ENCODE results near the gene SLCO3A1. TPM values are rescaled to one million over a fixed set of nuclear protein-coding genes. Genes with fewer than 3 reads are reported as not detected.

The SLCO3A1 gene
- total RNA-seq, 1 experiment from 2014 or later: 9.1 TPM

- TF ChIP-seq, protein P1, sequence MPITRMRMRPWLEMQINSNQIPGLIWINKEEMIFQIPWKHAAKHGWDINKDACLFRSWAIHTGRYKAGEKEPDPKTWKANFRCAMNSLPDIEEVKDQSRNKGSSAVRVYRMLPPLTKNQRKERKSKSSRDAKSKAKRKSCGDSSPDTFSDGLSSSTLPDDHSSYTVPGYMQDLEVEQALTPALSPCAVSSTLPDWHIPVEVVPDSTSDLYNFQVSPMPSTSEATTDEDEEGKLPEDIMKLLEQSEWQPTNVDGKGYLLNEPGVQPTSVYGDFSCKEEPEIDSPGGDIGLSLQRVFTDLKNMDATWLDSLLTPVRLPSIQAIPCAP (CRISPR knock-in tag; IDR thresholded peaks at IDR 0.05): no peak
- TF ChIP-seq, protein P2, sequence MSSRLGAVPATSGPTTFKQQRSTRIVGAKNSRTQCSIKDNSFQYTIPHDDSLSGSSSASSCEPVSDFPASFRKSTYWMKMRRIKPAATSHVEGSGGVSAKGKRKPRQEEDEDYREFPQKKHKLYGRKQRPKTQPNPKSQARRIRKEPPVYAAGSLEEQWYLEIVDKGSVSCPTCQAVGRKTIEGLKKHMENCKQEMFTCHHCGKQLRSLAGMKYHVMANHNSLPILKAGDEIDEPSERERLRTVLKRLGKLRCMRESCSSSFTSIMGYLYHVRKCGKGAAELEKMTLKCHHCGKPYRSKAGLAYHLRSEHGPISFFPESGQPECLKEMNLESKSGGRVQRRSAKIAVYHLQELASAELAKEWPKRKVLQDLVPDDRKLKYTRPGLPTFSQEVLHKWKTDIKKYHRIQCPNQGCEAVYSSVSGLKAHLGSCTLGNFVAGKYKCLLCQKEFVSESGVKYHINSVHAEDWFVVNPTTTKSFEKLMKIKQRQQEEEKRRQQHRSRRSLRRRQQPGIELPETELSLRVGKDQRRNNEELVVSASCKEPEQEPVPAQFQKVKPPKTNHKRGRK (CRISPR knock-in tag; IDR thresholded peaks at IDR 0.05; ENCODE audit: borderline replicate concordance): no peak
- TF ChIP-seq ZNF138 (CRISPR knock-in tag; conservative IDR thresholded peaks at IDR 0.05) (no peak), ZNF317 (CRISPR knock-in tag; IDR thresholded peaks at IDR 0.05; ENCODE audit: borderline replicate concordance, low read depth) (no peak), E2F4 (CRISPR knock-in tag; IDR thresholded peaks at IDR 0.05; ENCODE audit: borderline replicate concordance, low read depth) (no peak)
These were observed 37.6 kb downstream of the SLCO3A1 start (continued) for GRCh38 chr15:91891101-91891500.

GRCh38 chr15:91891788-91892345, 38.4 kb downstream of the SLCO3A1 start:
- DNase-seq (ENCODE audit: low spot score) (no peak), ATAC-seq (no peak)
- H3K27me3 Mint-ChIP-seq (ENCODE audit: low read depth): no peaks in the 10 kb centered on the region
- peaks cover 14% of the 10 kb centered on the region for H3K9me3 Mint-ChIP-seq
- CTCF ChIA-PET: interaction anchor here (1.2 kb wide), 1 partner anchor 186 kb away, joined by 3 read pairs; no protein-coding TSS in a partner anchor
- H3K4me1 Mint-ChIP-seq: peaks cover 32% of the 10 kb centered on the region
- POLR2A ChIA-PET: no interaction called here
- no peak overlapping the region for H3K27ac Mint-ChIP-seq
- H3K36me3 Mint-ChIP-seq: no peaks in the 10 kb centered on the region
- H3K4me3 Mint-ChIP-seq: no peak overlapping the region
- TF ChIP-seq ZNF263 (CRISPR knock-in tag; IDR thresholded peaks at IDR 0.05; ENCODE audit: low read depth) (no peak), ZMAT4 (CRISPR knock-in tag; IDR thresholded peaks at IDR 0.05) (no peak), FOXJ3 (CRISPR knock-in tag; IDR thresholded peaks at IDR 0.05; ENCODE audit: borderline replicate concordance) (no peak), E2F4 (CRISPR knock-in tag; IDR thresholded peaks at IDR 0.05; ENCODE audit: borderline replicate concordance, low read depth) (no peak), ZNF317 (CRISPR knock-in tag; IDR thresholded peaks at IDR 0.05; ENCODE audit: borderline replicate concordance, low read depth) (no peak), CTCF (IDR thresholded peaks at IDR 0.05) (no peak), PRRX2 (CRISPR knock-in tag; IDR thresholded peaks at IDR 0.05) (no peak), TEAD4 (CRISPR knock-in tag; IDR thresholded peaks at IDR 0.05) (no peak), ZNF232 (CRISPR knock-in tag; IDR thresholded peaks at IDR 0.05) (no peak)
- TF ChIP-seq, protein P3, sequence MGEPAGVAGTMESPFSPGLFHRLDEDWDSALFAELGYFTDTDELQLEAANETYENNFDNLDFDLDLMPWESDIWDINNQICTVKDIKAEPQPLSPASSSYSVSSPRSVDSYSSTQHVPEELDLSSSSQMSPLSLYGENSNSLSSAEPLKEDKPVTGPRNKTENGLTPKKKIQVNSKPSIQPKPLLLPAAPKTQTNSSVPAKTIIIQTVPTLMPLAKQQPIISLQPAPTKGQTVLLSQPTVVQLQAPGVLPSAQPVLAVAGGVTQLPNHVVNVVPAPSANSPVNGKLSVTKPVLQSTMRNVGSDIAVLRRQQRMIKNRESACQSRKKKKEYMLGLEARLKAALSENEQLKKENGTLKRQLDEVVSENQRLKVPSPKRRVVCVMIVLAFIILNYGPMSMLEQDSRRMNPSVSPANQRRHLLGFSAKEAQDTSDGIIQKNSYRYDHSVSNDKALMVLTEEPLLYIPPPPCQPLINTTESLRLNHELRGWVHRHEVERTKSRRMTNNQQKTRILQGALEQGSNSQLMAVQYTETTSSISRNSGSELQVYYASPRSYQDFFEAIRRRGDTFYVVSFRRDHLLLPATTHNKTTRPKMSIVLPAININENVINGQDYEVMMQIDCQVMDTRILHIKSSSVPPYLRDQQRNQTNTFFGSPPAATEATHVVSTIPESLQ (CRISPR knock-in tag; IDR thresholded peaks at IDR 0.05): no peak
- TF ChIP-seq, protein P4, sequence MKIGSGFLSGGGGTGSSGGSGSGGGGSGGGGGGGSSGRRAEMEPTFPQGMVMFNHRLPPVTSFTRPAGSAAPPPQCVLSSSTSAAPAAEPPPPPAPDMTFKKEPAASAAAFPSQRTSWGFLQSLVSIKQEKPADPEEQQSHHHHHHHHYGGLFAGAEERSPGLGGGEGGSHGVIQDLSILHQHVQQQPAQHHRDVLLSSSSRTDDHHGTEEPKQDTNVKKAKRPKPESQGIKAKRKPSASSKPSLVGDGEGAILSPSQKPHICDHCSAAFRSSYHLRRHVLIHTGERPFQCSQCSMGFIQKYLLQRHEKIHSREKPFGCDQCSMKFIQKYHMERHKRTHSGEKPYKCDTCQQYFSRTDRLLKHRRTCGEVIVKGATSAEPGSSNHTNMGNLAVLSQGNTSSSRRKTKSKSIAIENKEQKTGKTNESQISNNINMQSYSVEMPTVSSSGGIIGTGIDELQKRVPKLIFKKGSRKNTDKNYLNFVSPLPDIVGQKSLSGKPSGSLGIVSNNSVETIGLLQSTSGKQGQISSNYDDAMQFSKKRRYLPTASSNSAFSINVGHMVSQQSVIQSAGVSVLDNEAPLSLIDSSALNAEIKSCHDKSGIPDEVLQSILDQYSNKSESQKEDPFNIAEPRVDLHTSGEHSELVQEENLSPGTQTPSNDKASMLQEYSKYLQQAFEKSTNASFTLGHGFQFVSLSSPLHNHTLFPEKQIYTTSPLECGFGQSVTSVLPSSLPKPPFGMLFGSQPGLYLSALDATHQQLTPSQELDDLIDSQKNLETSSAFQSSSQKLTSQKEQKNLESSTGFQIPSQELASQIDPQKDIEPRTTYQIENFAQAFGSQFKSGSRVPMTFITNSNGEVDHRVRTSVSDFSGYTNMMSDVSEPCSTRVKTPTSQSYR (CRISPR knock-in tag; IDR thresholded peaks at IDR 0.05): no peak
- TF ChIP-seq, protein P5, sequence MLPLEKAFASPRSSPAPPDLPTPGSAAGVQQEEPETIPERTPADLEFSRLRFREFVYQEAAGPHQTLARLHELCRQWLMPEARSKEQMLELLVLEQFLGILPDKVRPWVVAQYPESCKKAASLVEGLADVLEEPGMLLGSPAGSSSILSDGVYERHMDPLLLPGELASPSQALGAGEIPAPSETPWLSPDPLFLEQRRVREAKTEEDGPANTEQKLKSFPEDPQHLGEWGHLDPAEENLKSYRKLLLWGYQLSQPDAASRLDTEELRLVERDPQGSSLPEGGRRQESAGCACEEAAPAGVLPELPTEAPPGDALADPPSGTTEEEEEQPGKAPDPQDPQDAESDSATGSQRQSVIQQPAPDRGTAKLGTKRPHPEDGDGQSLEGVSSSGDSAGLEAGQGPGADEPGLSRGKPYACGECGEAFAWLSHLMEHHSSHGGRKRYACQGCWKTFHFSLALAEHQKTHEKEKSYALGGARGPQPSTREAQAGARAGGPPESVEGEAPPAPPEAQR (CRISPR knock-in tag; IDR thresholded peaks at IDR 0.05): no peak
